Natural killer cell (primary cell): ENCODE measurements around the gene YIF1A. TPM values are rescaled to one million over a fixed set of nuclear protein-coding genes. Genes with fewer than 3 reads are reported as not detected.
A peak's percentile ranks its signal among the peaks of the same experiment; 100 is the strongest.

Experiments
- ATAC-seq, 3 donors: fragments of 150-1000 bp in 2 of 3; fragments of 200-7000 bp in 1 of 3; cut with Tn5 transposase; 1 replicate in 1 of 3; 2 replicates in 2 of 3; pipeline ENCODE4 v1.10.0; 2021; ENCODE audit warnings: mild to moderate bottlenecking in 2 of 3, moderate library complexity in 2 of 3
- DNase-seq, 2 donors: peaks; one replicate each; pipeline versions ENCODE4 v3.0.0 to v3.0.0-alpha.2; 2013 to 2021; ENCODE audit warnings: mixed read lengths in 1 of 2
- H3K27ac ChIP-seq: one replicate; pipeline ENCODE4 v1.5.1; 2013; ENCODE audit warnings: mild to moderate bottlenecking, low read length
- H3K27me3 ChIP-seq: one replicate; pipeline ENCODE4 v1.6.1; 2013; ENCODE audit warnings: low read length; ENCODE audit not compliant: control insufficient read depth, insufficient read depth
- H3K36me3 ChIP-seq: one replicate; pipeline ENCODE4 v1.6.1; 2013; ENCODE audit warnings: low read length; ENCODE audit not compliant: control insufficient read depth, insufficient read depth
- H3K4me1 ChIP-seq: one replicate; pipeline ENCODE4 v1.6.1; 2013; ENCODE audit warnings: low read length; ENCODE audit not compliant: control insufficient read depth, insufficient read depth
- H3K4me3 ChIP-seq: one replicate; pipeline ENCODE4 v1.5.1; 2013; ENCODE audit warnings: low read length
- H3K9me3 ChIP-seq: one replicate; pipeline ENCODE4 v1.6.1; 2013; ENCODE audit warnings: low read length; ENCODE audit not compliant: control insufficient read depth, insufficient read depth
- H3K27ac Mint-ChIP-seq, 2 donors: one replicate each; pipeline ENCODE4 v1.8.0; 2022; ENCODE audit warnings: mild to moderate bottlenecking in 2 of 2, mixed read lengths in 2 of 2, moderate library complexity in 1 of 2
- H3K27me3 Mint-ChIP-seq, 2 donors: one replicate each; pipeline ENCODE4 v1.8.0; 2022; ENCODE audit warnings: low read depth in 2 of 2, mixed read lengths in 2 of 2
- H3K36me3 Mint-ChIP-seq: one replicate; pipeline ENCODE4 v1.8.0; 2022; ENCODE audit warnings: mixed read lengths
- H3K4me1 Mint-ChIP-seq, 2 donors: one replicate each; pipeline ENCODE4 v1.8.0; 2022; ENCODE audit warnings: mixed read lengths in 2 of 2
- H3K4me3 Mint-ChIP-seq: one replicate; pipeline ENCODE4 v1.8.0; 2022; ENCODE audit warnings: mild to moderate bottlenecking, moderate library complexity, mixed read lengths
- H3K9me3 Mint-ChIP-seq, 2 donors: one replicate each; pipeline ENCODE4 v1.8.0; 2022; ENCODE audit warnings: mixed read lengths in 2 of 2
- CTCF ChIP-seq: fragments of 200-600 bp; IDR thresholded peaks from one replicate; pipeline ENCODE4 v1.8.0; 2022; ENCODE audit warnings: antibody characterized with exemption
- WGBS: methylation state at CpG from one replicate; pipeline ENCODE4 v1.1.7; 2013; ENCODE audit warnings: missing lambda C conversion rate; ENCODE audit not compliant: insufficient coverage; 5-methylcytosine and 5-hydroxymethylcytosine counted together
- intact Hi-C: fragments of 100-400 bp; cut with micrococcal nuclease; formaldehyde crosslinking; loops from one replicate; pipeline ENCODE4 v1.14.2; 2022
- total RNA-seq, 4 donors: library from RNA; stranded (reverse); fragments of 120-200 nt in 1 of 4; gene quantifications; one replicate each; pipeline versions ENCODE4 v1.2.3 to v1.2.4, GENCODE V29; 2013 to 2022

YIF1A gene
- total RNA-seq, 3 donors from 2014 or later (not counting 1 experiment from before 2014, with no cell fraction given): 21.9 to 28.5 (median 23.6) TPM

- no peak for TF ChIP-seq CTCF
- Mint-ChIP-seq H3K4me3 (peak overlapping the region; percentile 50), H3K36me3 (no peaks in the 10 kb centered on the region), H3K27ac (peak overlapping the region; percentile 74 to 89), H3K27me3 (peaks cover 7 to 14% of the 10 kb centered on the region in 2 donors), H3K4me1 (peaks cover 8 to 52% of the 10 kb centered on the region in 2 donors), H3K9me3 (no peaks in the 10 kb centered on the region)
- Histone ChIP-seq H3K4me1 (peaks cover 41% of the 10 kb centered on the region), H3K9me3 (no peaks in the 10 kb centered on the region), H3K27ac (no peak overlapping the region), H3K27me3 (peaks cover 10% of the 10 kb centered on the region), H3K36me3 (peaks cover 3% of the 10 kb centered on the region), H3K4me3 (no peak overlapping the region)
- WGBS: 45% methylated on average over 14 of the region's 20 CpGs
- intact Hi-C loops: loop anchor here (1.0 kb wide), 2 partner anchors 14 to 60 kb away; partner anchors contain the start of gene RAB1B
- ATAC-seq (no peak), DNase-seq (no peak)
These were observed 7.0 kb downstream of the YIF1A start for GRCh38 chr11:66281776-66282467.

- Mint-ChIP-seq H3K4me1 (peaks cover 10 to 57% of the 10 kb centered on the region in 2 donors), H3K27me3 (peaks cover 7 to 14% of the 10 kb centered on the region in 2 donors), H3K4me3 (peak overlapping the region; percentile 6), H3K27ac (peak overlapping the region; percentile 17 to 89), H3K36me3 (no peaks in the 10 kb centered on the region), H3K9me3 (no peaks in the 10 kb centered on the region)
- no peak for TF ChIP-seq CTCF
- peaks cover 8% of the 10 kb centered on the region for H3K36me3 ChIP-seq
- 95% methylated on average over 6 of the region's 6 CpGs for WGBS
- no peak overlapping the region for H3K4me3 ChIP-seq
- no peaks in the 10 kb centered on the region for H3K9me3 ChIP-seq
- intact Hi-C loops: no loop called here
- ATAC-seq (no peak), DNase-seq (no peak)
- peaks cover 49% of the 10 kb centered on the region for H3K4me1 ChIP-seq
- H3K27ac ChIP-seq: no peak overlapping the region
- peaks cover 10% of the 10 kb centered on the region for H3K27me3 ChIP-seq
These were observed 7.9 kb downstream of the YIF1A start for GRCh38 chr11:66281001-66281400.

- no peak overlapping the region for H3K4me3 Mint-ChIP-seq
- H3K27ac Mint-ChIP-seq: peak overlapping the region in 1 of 2 donors; percentile 89
- no peak for TF ChIP-seq CTCF
- Histone ChIP-seq H3K27ac (no peak overlapping the region), H3K27me3 (peaks cover 10% of the 10 kb centered on the region), H3K4me3 (no peak overlapping the region), H3K4me1 (peaks cover 50% of the 10 kb centered on the region), H3K36me3 (peaks cover 14% of the 10 kb centered on the region), H3K9me3 (no peaks in the 10 kb centered on the region)
- DNase-seq: no peak
- WGBS: 94% methylated on average over 14 of the region's 14 CpGs
- peaks cover 7 to 14% of the 10 kb centered on the region in 2 donors for H3K27me3 Mint-ChIP-seq
- H3K9me3 Mint-ChIP-seq: no peaks in the 10 kb centered on the region
- intact Hi-C loops: no loop called here
- ATAC-seq: no peak
- no peaks in the 10 kb centered on the region for H3K36me3 Mint-ChIP-seq
- H3K4me1 Mint-ChIP-seq: peaks cover 10 to 57% of the 10 kb centered on the region in 2 donors
These were observed 8.5 kb downstream of the YIF1A start for GRCh38 chr11:66280428-66280827.
